HFFc6 (cell line): ENCODE data around the gene KCNE5. TPM values are rescaled to one million over a fixed set of nuclear protein-coding genes. Genes with fewer than 3 reads are reported as not detected.
"Not testable (repeated sequence)": the region's sequence is repeated elsewhere in the genome, so short reads cannot be mapped to it uniquely, and the experiment has no call there.

ENCODE experiments used
- DNase-seq: peaks from one replicate; pipeline ENCODE4 v3.0.0-alpha.2; 2018
- H3K27ac Mint-ChIP-seq: 2 replicates; pipeline ENCODE4 v1.8.0; 2020; ENCODE audit warnings: mild to moderate bottlenecking, mixed read lengths
- H3K27me3 Mint-ChIP-seq: 2 replicates; pipeline ENCODE4 v1.8.0; 2021; ENCODE audit warnings: mild to moderate bottlenecking, moderate library complexity, mixed read lengths; ENCODE audit not compliant: insufficient read depth
- H3K36me3 Mint-ChIP-seq: 2 replicates; pipeline ENCODE4 v1.8.0; 2021; ENCODE audit warnings: low read depth, mixed read lengths
- H3K4me1 Mint-ChIP-seq: 2 replicates; pipeline ENCODE4 v1.8.0; 2020; ENCODE audit warnings: low read depth, mixed read lengths
- H3K4me3 Mint-ChIP-seq: 2 replicates; pipeline ENCODE4 v1.8.0; 2020; ENCODE audit warnings: mild to moderate bottlenecking, moderate library complexity, mixed read lengths
- H3K9me3 Mint-ChIP-seq: 2 replicates; pipeline ENCODE4 v1.8.0; 2020; ENCODE audit warnings: mild to moderate bottlenecking, mixed read lengths
- total RNA-seq, 6 experiments: library from RNA; stranded (reverse); fragmentation: NEBNext Ultra II Directional; extraction: Animal tissue kit (Norgen Biotek cat#: 25700); gene quantifications; 2 replicates in 1 of 6; 3 replicates in 5 of 6; pipeline ENCODE4 v1.2.3, GENCODE V29; 2021
- TF ChIP-seq, protein P1 (sequence below): fragments of 200-600 bp; sonication (generic); IDR thresholded peaks from 2 replicates; pipeline ENCODE4 v1.5.0; 2021; ENCODE audit warnings: antibody characterized with exemption, mild to moderate bottlenecking

KCNE5 gene
- total RNA-seq, 6 experiments from 2014 or later = 0.28 to 0.57 (median 0.37) TPM

DNA sequence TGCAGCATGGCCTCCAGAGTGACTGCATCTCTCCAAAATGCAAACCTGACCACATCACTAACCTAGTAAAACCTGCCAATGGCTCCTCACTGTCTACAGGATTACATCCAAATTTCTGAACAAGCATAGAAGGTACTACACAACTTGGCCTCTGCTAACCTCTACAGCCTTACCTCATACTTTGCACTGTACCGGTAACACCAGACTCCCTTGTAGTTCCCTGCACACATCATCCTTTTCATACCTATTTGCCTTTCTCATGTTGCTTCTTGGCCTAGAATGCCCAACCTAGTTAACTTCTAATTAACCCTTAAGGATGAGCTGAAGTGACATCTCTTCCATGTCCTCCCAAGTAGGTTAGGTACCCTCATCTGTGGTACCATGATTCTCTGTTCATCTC, 33.4 kb upstream of the KCNE5 start:
- TF ChIP-seq, protein P1, sequence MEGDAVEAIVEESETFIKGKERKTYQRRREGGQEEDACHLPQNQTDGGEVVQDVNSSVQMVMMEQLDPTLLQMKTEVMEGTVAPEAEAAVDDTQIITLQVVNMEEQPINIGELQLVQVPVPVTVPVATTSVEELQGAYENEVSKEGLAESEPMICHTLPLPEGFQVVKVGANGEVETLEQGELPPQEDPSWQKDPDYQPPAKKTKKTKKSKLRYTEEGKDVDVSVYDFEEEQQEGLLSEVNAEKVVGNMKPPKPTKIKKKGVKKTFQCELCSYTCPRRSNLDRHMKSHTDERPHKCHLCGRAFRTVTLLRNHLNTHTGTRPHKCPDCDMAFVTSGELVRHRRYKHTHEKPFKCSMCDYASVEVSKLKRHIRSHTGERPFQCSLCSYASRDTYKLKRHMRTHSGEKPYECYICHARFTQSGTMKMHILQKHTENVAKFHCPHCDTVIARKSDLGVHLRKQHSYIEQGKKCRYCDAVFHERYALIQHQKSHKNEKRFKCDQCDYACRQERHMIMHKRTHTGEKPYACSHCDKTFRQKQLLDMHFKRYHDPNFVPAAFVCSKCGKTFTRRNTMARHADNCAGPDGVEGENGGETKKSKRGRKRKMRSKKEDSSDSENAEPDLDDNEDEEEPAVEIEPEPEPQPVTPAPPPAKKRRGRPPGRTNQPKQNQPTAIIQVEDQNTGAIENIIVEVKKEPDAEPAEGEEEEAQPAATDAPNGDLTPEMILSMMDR = no peak
- peaks cover 33% of the 10 kb centered on the region for H3K36me3 Mint-ChIP-seq

DNA sequence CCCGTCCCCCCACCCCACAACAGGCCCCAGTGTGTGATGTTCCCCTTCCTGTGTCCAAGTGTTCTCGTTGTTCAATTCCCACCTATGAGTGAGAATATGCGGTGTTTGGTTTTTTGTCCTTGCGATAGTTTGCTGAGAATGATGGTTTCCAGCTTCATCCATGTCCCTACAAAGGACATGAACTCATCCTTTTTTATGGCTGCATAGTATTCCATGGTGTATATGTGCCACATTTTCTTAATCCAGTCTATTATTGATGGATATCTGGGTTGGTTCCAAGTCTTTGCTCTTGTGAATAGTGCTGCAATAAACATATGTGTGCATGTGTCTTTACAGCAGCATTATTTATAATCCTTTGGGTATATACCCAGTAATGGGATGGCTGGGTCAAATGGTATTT, 32.4 kb upstream of the KCNE5 start:
- H3K9me3 Mint-ChIP-seq, H3K27me3 Mint-ChIP-seq, H3K4me3 Mint-ChIP-seq, H3K27ac Mint-ChIP-seq, DNase-seq: not testable (repeated sequence)
- Mint-ChIP-seq H3K4me1 (peaks cover 12% of the 10 kb centered on the region), H3K36me3 (peaks cover 33% of the 10 kb centered on the region)

More for the DNA sequence above, 33.4 kb upstream of the KCNE5 start:
- H3K27me3 Mint-ChIP-seq = peaks cover 3% of the 10 kb centered on the region
- no peak for DNase-seq
- no peak overlapping the region for H3K4me3 Mint-ChIP-seq
- no peak overlapping the region; the same call in 1 of the 2 replicates for H3K27ac Mint-ChIP-seq
- H3K9me3 Mint-ChIP-seq = no peaks in the 10 kb centered on the region
- H3K4me1 Mint-ChIP-seq = peaks cover 12% of the 10 kb centered on the region

DNA sequence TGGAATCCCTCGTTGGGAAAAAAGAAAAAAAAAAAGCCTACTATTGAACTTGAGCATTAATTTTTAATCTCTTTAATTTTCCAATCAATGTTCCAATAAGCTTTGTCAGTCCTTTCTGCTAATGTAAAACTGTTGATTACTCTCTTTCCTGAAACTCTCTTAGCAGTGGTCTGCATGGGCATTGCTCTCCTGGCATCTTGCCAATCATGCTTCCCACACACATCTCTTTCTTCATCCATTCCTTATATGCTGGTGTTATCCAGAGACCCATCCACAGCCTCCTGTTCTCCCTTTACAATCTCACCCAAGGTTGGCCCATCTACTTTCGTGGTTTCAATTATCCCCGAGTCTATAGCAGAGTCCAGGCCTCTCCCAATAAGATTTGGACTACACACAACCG, 31.8 kb upstream of the KCNE5 start:
- H3K36me3 Mint-ChIP-seq = peaks cover 33% of the 10 kb centered on the region
- no peak for DNase-seq
- H3K9me3 Mint-ChIP-seq = no peaks in the 10 kb centered on the region
- no peak overlapping the region for H3K4me3 Mint-ChIP-seq
- no peak overlapping the region for H3K27ac Mint-ChIP-seq
- peaks cover 3% of the 10 kb centered on the region for H3K27me3 Mint-ChIP-seq
- H3K4me1 Mint-ChIP-seq = peaks cover 12% of the 10 kb centered on the region
- TF ChIP-seq, protein P1 = no peak

DNA sequence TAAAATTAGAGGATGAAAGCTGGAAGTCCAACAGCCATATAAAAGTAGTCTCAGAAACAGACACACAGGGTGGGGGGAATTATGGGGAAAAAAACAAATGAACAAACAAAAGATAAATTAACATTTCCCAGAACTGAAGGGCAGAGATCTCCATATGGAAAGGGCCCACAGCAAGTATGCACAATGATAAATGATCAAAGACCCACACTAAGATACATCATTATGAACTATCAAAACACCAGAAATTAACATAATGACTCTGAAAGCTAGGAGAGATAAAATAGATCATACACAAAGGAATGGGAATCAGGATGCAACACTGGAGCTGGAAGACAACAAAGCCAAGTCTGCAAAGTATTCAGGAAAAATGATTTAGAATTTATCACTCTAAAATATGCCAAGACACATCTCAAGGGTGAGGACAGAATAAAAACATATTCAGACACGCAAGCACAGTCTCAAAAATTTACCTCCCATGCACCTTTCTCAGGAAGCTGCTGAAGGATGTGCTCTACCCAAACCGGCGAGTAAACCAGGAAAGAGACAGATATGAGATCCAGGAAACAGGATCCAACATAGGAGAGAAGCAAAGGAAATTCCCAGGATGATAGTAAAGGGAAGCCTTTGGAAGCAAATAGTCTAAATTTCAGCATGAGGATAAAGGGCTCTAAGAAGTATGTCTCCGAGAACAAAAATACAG, 30.7 kb upstream of the KCNE5 start:
- Mint-ChIP-seq H3K9me3 (no peaks in the 10 kb centered on the region), H3K27ac (no peak overlapping the region), H3K36me3 (peaks cover 29% of the 10 kb centered on the region), H3K27me3 (peaks cover 3% of the 10 kb centered on the region), H3K4me1 (peaks cover 11% of the 10 kb centered on the region), H3K4me3 (no peak overlapping the region)
- no peak for DNase-seq
- TF ChIP-seq, protein P1 = no peak

DNA sequence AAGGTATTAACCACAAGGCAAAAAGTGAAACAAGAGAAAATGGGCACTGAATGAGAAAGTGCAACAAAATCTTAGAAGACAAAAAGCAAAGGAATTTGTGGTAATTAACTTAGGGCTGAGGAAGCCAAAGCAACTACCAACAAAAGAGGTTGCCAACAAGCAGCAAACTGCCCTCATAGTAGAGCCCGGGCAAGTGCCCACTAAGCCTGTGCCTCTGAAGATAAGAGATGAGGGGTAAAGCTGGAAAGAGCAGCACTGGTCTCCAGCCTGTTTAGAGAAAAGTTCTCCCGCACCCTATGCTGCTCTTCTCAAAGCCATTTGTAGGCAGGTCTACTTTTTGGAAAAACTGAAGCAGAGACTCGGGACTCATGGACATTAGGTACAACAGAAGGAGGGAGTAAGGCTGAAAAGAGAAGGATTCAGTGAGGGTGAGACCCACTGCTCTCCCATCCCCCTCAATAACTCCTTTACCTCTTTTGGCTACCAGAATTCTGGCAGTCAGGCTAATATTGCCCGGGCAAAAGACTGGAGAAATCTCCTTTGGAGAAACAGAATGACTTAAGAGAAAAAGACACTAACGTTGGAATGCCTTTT, 29.6 kb upstream of the KCNE5 start:
- Mint-ChIP-seq H3K27ac (no peak overlapping the region), H3K4me1 (0 out of 2 replicates have a peak, but pooled peaks cover 6% of the 10 kb centered on the region), H3K27me3 (peaks cover 3% of the 10 kb centered on the region), H3K9me3 (no peaks in the 10 kb centered on the region), H3K4me3 (no peak overlapping the region), H3K36me3 (peaks cover 26% of the 10 kb centered on the region)
- DNase-seq = no peak
- TF ChIP-seq, protein P1 = no peak

DNA sequence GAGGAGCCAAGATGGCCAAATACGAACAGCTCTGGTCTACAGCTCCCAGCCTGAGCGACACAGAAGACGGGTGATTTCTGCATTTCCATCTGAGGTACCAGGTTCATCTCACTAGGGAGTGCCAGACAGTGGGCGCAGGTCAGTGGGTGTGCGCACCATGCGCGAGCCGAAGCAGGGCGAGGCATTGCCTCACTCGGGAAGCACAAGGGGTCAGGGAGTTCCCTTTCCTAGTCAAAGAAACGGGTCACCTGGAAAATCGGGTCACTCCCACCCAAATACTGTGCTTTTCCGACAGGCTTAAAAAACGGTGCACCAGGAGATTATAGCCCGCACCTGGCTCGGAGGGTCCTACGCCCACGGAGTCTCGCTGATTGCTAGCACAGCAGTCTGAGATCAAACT, 19.7 kb upstream of the KCNE5 start:
- not testable (repeated sequence) for DNase-seq, H3K9me3 Mint-ChIP-seq, H3K4me3 Mint-ChIP-seq, H3K27me3 Mint-ChIP-seq, H3K27ac Mint-ChIP-seq, H3K36me3 Mint-ChIP-seq
- peaks cover 16% of the 10 kb centered on the region; the same call in 1 of the 2 replicates for H3K4me1 Mint-ChIP-seq
